ENCODE measurements around the gene SOCS2.
"Not testable (repeated sequence)": the region's sequence is repeated elsewhere in the genome, so short reads cannot be mapped to it uniquely, and the experiment has no call there.

DNA sequence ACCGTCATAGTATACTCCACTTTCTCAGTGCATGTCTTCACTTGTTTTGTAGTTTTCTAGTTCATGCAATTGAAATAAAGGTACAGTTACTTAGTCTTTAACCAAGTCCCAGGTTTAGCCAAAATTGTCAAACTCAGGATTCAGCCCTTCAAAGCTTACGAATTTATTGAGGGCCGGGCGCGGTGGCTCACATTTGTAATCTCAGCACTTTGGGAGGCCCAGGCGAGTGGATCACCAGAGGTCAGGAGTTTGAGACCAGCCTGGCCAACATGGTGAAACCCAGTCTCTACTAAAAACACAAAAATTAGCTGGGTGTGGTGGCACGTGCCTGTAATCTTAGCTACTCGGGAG lies 52.8 kb downstream of the SOCS2 start:
- not testable (repeated sequence) for TF ChIP-seq FOSB (CRISPR knock-in tag; IDR thresholded peaks at IDR 0.05); HDAC2 (IDR thresholded peaks at IDR 0.05); ZC3H11A (IDR thresholded peaks at IDR 0.05); RFX5 (IDR thresholded peaks at IDR 0.05); EP300 (IDR thresholded peaks at IDR 0.05); ZFP36 (IDR thresholded peaks at IDR 0.05; ENCODE audit: borderline replicate concordance, partially characterized antibody); SMC3 (IDR thresholded peaks at IDR 0.05)
- TF ChIP-seq, protein P1, sequence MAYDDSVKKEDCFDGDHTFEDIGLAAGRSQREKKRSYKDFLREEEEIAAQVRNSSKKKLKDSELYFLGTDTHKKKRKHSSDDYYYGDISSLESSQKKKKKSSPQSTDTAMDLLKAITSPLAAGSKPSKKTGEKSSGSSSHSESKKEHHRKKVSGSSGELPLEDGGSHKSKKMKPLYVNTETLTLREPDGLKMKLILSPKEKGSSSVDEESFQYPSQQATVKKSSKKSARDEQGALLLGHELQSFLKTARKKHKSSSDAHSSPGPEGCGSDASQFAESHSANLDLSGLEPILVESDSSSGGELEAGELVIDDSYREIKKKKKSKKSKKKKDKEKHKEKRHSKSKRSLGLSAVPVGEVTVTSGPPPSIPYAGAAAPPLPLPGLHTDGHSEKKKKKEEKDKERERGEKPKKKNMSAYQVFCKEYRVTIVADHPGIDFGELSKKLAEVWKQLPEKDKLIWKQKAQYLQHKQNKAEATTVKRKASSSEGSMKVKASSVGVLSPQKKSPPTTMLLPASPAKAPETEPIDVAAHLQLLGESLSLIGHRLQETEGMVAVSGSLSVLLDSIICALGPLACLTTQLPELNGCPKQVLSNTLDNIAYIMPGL (CRISPR knock-in tag; IDR thresholded peaks at IDR 0.05; ENCODE audit: borderline replicate concordance) = not testable (repeated sequence)
- TF ChIP-seq, protein P2, sequence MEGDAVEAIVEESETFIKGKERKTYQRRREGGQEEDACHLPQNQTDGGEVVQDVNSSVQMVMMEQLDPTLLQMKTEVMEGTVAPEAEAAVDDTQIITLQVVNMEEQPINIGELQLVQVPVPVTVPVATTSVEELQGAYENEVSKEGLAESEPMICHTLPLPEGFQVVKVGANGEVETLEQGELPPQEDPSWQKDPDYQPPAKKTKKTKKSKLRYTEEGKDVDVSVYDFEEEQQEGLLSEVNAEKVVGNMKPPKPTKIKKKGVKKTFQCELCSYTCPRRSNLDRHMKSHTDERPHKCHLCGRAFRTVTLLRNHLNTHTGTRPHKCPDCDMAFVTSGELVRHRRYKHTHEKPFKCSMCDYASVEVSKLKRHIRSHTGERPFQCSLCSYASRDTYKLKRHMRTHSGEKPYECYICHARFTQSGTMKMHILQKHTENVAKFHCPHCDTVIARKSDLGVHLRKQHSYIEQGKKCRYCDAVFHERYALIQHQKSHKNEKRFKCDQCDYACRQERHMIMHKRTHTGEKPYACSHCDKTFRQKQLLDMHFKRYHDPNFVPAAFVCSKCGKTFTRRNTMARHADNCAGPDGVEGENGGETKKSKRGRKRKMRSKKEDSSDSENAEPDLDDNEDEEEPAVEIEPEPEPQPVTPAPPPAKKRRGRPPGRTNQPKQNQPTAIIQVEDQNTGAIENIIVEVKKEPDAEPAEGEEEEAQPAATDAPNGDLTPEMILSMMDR (IDR thresholded peaks at IDR 0.05) = not testable (repeated sequence)
- TF ChIP-seq JUN (IDR thresholded peaks at IDR 0.05) = 0 out of 5 replicates have a peak, but pooled peaks of 1 of the 2 experiments have one; percentile 9
- TF ChIP-seq, protein P3, sequence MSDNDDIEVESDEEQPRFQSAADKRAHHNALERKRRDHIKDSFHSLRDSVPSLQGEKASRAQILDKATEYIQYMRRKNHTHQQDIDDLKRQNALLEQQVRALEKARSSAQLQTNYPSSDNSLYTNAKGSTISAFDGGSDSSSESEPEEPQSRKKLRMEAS (IDR thresholded peaks at IDR 0.05) = not testable (repeated sequence)
